ENCODE data around the gene MCEMP1.

Gene MCEMP1

DNA sequence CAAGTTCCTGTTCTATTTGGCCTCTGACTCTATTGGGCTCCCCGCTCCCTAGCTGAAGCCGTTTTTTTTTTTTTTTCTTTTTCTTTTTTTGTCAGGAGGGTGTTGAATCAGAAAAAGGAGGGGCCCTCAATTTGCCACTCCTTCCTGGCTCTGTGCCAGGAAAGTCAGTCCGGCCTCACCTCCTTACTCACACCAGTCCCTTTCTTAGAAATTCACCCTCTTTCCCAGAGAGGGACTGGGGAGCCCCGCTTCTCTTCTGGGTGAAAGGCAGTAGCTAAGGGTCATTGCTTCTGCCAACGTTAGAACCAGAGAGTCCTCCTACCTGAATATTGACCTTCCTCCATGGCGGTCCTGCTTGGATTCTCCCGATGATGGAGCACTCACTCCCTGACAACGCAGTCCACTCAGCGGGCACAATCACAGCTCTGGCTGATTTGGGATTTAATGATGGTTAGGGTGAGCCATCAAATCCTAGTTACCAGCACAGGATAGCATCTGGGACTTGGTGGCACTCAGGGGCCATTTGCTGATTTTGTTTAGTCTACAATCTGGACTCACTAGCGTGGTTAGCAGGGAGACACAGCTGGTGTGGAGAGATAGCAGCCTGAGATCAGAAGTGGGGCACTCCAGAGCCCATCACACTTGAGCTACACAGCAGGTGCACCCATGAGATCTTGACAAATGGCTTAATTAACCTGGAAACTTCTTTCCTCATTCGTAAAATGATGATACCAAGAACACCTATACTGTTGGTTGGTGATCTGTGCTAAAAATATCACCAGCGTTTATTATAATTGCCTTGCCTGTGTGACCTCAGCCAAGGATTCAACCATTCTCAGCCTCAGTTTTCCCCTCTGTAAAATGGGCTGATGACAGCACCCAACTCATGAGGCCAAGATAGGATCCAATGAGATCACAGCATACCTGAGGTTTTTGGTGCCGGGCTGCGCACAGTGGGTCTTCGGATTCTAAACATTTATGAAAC lies 22.8 kb downstream of the MCEMP1 start:
- no peak for TF ChIP-seq SIN3A (IDR thresholded peaks at IDR 0.05; ENCODE audit: borderline replicate concordance, insufficient read depth, low read length)

DNA sequence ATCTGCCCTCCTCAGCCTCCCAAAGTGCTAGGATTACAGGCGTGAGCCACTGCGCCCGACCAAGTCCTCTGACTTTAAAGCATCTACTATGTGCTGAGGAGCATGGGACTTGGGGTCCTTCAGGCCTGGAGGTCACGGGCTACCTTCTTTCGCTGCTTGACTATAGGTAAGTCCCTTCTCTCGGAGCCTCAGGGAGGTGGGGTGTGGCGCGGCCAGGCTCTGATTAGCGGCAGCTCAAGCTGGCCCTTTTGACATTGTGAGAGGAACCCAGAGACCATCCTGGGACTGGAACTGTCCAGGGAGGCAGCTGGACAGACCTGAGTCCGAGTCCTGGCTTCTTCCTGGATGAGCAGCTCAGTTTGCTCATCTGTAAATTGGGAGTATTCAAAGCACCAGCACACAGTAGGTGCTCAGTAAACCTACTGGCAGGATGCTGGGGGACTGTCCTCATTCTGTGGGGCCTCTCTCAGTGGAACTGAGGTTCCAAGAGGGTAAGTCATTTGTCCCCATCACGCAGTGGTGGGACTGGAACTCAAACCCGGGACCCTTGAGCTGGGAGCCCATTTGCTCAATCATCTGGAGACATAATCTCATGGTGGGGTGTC lies 24.3 kb downstream of the MCEMP1 start:
- TF ChIP-seq TAF1 (IDR thresholded peaks at IDR 0.05; ENCODE audit: borderline replicate concordance, insufficient read depth, low read length) = no peak
- TF ChIP-seq SIN3A (IDR thresholded peaks at IDR 0.05; ENCODE audit: borderline replicate concordance, insufficient read depth, low read length) = no peak
- TF ChIP-seq, protein P1, sequence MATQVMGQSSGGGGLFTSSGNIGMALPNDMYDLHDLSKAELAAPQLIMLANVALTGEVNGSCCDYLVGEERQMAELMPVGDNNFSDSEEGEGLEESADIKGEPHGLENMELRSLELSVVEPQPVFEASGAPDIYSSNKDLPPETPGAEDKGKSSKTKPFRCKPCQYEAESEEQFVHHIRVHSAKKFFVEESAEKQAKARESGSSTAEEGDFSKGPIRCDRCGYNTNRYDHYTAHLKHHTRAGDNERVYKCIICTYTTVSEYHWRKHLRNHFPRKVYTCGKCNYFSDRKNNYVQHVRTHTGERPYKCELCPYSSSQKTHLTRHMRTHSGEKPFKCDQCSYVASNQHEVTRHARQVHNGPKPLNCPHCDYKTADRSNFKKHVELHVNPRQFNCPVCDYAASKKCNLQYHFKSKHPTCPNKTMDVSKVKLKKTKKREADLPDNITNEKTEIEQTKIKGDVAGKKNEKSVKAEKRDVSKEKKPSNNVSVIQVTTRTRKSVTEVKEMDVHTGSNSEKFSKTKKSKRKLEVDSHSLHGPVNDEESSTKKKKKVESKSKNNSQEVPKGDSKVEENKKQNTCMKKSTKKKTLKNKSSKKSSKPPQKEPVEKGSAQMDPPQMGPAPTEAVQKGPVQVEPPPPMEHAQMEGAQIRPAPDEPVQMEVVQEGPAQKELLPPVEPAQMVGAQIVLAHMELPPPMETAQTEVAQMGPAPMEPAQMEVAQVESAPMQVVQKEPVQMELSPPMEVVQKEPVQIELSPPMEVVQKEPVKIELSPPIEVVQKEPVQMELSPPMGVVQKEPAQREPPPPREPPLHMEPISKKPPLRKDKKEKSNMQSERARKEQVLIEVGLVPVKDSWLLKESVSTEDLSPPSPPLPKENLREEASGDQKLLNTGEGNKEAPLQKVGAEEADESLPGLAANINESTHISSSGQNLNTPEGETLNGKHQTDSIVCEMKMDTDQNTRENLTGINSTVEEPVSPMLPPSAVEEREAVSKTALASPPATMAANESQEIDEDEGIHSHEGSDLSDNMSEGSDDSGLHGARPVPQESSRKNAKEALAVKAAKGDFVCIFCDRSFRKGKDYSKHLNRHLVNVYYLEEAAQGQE (IDR thresholded peaks at IDR 0.05; ENCODE audit: insufficient read depth in 1 of 2, low read depth in 2 of 2, low read length in 2 of 2) = no peak
- no peak for TF ChIP-seq POLR2AphosphoS5 (IDR thresholded peaks at IDR 0.05; ENCODE audit: low read depth, low read length)
- TF ChIP-seq FOXP2 (optimal IDR thresholded peaks at IDR 0.05; ENCODE audit: borderline replicate concordance, extremely low read depth, extremely low read length, insufficient read depth) = no peak

DNA sequence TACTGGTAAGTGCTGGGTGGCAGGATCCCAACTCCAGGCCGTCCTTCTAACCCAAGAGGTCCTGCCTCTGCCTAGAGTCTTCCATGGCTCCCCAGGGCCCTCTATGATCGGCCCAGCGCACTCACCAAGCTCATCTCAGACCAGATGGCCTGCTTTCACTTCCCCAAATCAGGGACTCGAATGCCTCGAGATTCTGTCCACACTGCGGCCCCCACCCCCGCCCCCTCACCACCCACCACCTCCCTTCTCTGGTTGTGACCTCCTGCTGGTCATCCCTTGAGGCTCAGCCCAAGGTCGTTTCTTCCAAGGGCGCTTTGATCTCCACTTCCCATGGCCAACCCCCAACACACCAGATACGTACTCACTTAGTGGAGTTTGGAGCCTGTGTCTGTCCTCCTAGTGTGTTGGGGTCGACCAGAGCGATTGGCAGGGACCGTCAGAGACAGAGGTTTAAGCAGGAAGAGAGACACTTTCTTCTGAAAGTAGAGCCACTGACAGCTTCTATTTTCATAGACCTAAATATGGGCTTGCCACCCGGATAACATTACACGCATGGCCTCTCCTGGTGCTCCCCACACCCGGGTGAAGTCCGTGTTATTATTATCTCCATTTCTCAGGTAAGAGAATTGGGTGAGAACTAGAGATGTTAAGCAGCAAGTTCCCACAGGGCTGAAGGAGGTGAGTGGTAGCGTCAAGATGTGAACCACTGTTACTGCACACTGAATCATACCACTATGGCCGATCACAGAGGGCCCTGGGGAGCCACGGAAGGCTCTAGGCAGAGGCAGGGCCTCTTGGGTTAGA lies 25.0 kb downstream of the MCEMP1 start, which contains the start of gene FCER2:
Gene FCER2, minus strand, starts transcription at position 478 of the 804 bp plus-strand sequence. CDS start 2,371 bp downstream, outside the sequence.
- TF ChIP-seq, protein P1 (IDR thresholded peaks at IDR 0.05; ENCODE audit: insufficient read depth in 1 of 2, low read depth in 2 of 2, low read length in 2 of 2) = no peak
- no peak for TF ChIP-seq SIN3A (IDR thresholded peaks at IDR 0.05; ENCODE audit: borderline replicate concordance, insufficient read depth, low read length)
- no peak for TF ChIP-seq POLR2AphosphoS5 (IDR thresholded peaks at IDR 0.05; ENCODE audit: low read depth, low read length)
- TF ChIP-seq FOXP2 (optimal IDR thresholded peaks at IDR 0.05; ENCODE audit: borderline replicate concordance, extremely low read depth, extremely low read length, insufficient read depth) = no peak

DNA sequence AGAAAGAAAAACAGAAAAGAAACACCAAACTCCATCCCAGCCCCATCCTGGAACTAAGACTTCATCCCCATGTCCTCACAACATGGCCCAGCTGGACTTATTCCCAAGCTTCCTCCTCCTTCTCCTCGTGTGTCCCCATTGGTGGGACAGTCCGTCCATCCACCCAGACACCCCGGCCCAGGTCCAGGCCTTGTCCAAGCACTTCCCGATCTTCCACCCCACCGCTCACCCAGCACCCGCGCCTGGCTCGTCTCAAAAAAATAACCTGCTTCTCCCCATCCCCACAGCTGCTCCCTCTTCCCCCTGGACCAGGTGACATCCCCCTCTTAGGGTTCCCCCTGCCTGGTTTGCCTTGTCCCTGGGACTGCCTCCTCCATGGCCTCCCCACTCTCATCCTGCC lies 26.4 kb downstream of the MCEMP1 start:
- TF ChIP-seq FOXP2 (optimal IDR thresholded peaks at IDR 0.05; ENCODE audit: borderline replicate concordance, extremely low read depth, extremely low read length, insufficient read depth) = no peak
- no peak for TF ChIP-seq TAF1 (IDR thresholded peaks at IDR 0.05; ENCODE audit: borderline replicate concordance, insufficient read depth, low read length)
- no peak for TF ChIP-seq SIN3A (IDR thresholded peaks at IDR 0.05; ENCODE audit: borderline replicate concordance, insufficient read depth, low read length)
- TF ChIP-seq, protein P1 (IDR thresholded peaks at IDR 0.05; ENCODE audit: insufficient read depth in 1 of 2, low read depth in 2 of 2, low read length in 2 of 2) = no peak
- no peak for TF ChIP-seq POLR2AphosphoS5 (IDR thresholded peaks at IDR 0.05; ENCODE audit: low read depth, low read length)

Data from PFSK-1 (cell line).